Activated CD4-positive, alpha-beta T cell treated with anti-CD3 and anti-CD28 coated beads, Interleukin-2, amount 10 ng/mL, durations not matched to agents 24 days and 14 days (primary cell): ENCODE results near the gene GREB1L. TPM values are rescaled to one million over a fixed set of nuclear protein-coding genes. Genes with fewer than 3 reads are reported as not detected.

ENCODE experiments used
- DNase-seq: peaks from one replicate; pipeline ENCODE4 v3.0.0; 2022
- H3K27ac Mint-ChIP-seq: one replicate; pipeline ENCODE4 v1.8.0; 2022; ENCODE audit warnings: mild to moderate bottlenecking, mixed read lengths
- H3K27me3 Mint-ChIP-seq: one replicate; pipeline ENCODE4 v1.8.0; 2022; ENCODE audit warnings: mixed read lengths
- H3K36me3 Mint-ChIP-seq: one replicate; pipeline ENCODE4 v1.8.0; 2022; ENCODE audit warnings: low read depth, mild to moderate bottlenecking, mixed read lengths
- H3K4me1 Mint-ChIP-seq: one replicate; pipeline ENCODE4 v1.8.0; 2021; ENCODE audit warnings: mixed read lengths
- H3K4me3 Mint-ChIP-seq: one replicate; pipeline ENCODE4 v1.8.0; 2022; ENCODE audit warnings: mild to moderate bottlenecking, moderate library complexity, mixed read lengths
- H3K9me3 Mint-ChIP-seq: one replicate; pipeline ENCODE4 v1.8.0; 2021; ENCODE audit warnings: mixed read lengths
- intact Hi-C: fragments of 100-400 bp; cut with micrococcal nuclease; formaldehyde crosslinking; loops from one replicate; pipeline ENCODE4 v1.15.1; 2023
- total RNA-seq: library from RNA; stranded (reverse); gene quantifications from 2 replicates; pipeline ENCODE4 v1.2.3, GENCODE V29; 2022

GREB1L gene
- total RNA-seq, 1 donor from 2014 or later = not detected

- DNase-seq = no peak
- intact Hi-C loops = no loop called here
- H3K36me3 Mint-ChIP-seq = no peaks in the 10 kb centered on the region
- no peak overlapping the region for H3K27ac Mint-ChIP-seq
- H3K9me3 Mint-ChIP-seq = no peaks in the 10 kb centered on the region
- no peak overlapping the region for H3K4me3 Mint-ChIP-seq
- no peaks in the 10 kb centered on the region for H3K4me1 Mint-ChIP-seq
- H3K27me3 Mint-ChIP-seq = no peaks in the 10 kb centered on the region
Observed at GRCh38 chr18:21458310-21458709, 216.3 kb downstream of the GREB1L start.

DNA sequence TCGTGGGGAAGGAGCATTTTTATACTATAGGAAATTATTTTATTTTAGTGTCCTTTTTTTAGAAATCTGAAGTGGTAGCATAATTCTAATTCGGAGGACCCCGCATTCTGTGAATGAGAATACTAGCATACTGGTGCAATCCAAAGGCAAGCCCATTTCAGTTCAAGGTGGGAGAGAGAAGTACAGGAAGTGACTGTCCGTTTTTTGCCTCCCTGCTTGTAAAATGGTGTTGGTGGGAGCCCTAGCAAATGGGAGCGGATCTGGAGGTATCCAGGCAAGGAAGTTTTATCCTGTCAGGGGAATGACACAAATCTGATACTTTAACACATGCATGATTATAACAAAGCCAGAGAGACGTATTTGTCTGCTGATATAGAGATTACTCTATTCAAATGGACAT is 216.8 kb downstream of the GREB1L start:
- intact Hi-C loops = no loop called here
- H3K9me3 Mint-ChIP-seq = no peaks in the 10 kb centered on the region
- no peak overlapping the region for H3K27ac Mint-ChIP-seq
- no peaks in the 10 kb centered on the region for H3K36me3 Mint-ChIP-seq
- H3K4me3 Mint-ChIP-seq = no peak overlapping the region
- no peak for DNase-seq
- no peaks in the 10 kb centered on the region for H3K4me1 Mint-ChIP-seq
- H3K27me3 Mint-ChIP-seq = no peaks in the 10 kb centered on the region

- no peak overlapping the region for H3K27ac Mint-ChIP-seq
- H3K4me1 Mint-ChIP-seq = no peaks in the 10 kb centered on the region
- H3K4me3 Mint-ChIP-seq = no peak overlapping the region
- no peak for DNase-seq
- intact Hi-C loops = no loop called here
- H3K36me3 Mint-ChIP-seq = no peaks in the 10 kb centered on the region
- H3K27me3 Mint-ChIP-seq = peaks cover 4% of the 10 kb centered on the region
- no peaks in the 10 kb centered on the region for H3K9me3 Mint-ChIP-seq
Observed at GRCh38 chr18:21459706-21460286, 217.8 kb downstream of the GREB1L start.

- H3K4me1 Mint-ChIP-seq = no peaks in the 10 kb centered on the region
- H3K27ac Mint-ChIP-seq = peak overlapping the region; percentile 1
- no peaks in the 10 kb centered on the region for H3K9me3 Mint-ChIP-seq
- no peaks in the 10 kb centered on the region for H3K36me3 Mint-ChIP-seq
- no peak for DNase-seq
- H3K27me3 Mint-ChIP-seq = peaks cover 7% of the 10 kb centered on the region
- intact Hi-C loops = no loop called here
- no peak overlapping the region for H3K4me3 Mint-ChIP-seq
Observed at GRCh38 chr18:21461460-21461859, 219.4 kb downstream of the GREB1L start.

DNA sequence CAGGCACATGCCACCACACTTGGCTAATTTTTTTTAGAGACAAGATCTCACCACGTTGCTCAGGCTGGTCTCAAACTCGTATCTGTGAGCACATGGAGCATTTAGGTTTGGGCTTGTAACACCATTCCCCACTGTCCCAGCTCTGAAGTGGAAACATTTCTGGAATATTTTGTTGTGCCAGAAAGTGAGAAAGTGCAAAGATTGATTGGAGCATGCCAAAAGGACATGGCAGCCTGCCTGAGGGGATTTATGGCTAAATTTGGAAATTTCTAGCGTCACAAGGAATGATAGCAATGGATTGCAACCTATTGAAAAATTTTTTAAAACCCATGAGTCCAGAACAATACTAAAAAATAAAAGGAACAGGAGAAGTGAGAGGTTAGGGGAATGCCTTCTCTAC is 221.7 kb downstream of the GREB1L start:
- DNase-seq = no peak
- no peaks in the 10 kb centered on the region for H3K9me3 Mint-ChIP-seq
- intact Hi-C loops = no loop called here
- H3K27me3 Mint-ChIP-seq = peaks cover 12% of the 10 kb centered on the region
- H3K4me3 Mint-ChIP-seq = no peak overlapping the region
- no peaks in the 10 kb centered on the region for H3K4me1 Mint-ChIP-seq
- no peaks in the 10 kb centered on the region for H3K36me3 Mint-ChIP-seq
- no peak overlapping the region for H3K27ac Mint-ChIP-seq

DNA sequence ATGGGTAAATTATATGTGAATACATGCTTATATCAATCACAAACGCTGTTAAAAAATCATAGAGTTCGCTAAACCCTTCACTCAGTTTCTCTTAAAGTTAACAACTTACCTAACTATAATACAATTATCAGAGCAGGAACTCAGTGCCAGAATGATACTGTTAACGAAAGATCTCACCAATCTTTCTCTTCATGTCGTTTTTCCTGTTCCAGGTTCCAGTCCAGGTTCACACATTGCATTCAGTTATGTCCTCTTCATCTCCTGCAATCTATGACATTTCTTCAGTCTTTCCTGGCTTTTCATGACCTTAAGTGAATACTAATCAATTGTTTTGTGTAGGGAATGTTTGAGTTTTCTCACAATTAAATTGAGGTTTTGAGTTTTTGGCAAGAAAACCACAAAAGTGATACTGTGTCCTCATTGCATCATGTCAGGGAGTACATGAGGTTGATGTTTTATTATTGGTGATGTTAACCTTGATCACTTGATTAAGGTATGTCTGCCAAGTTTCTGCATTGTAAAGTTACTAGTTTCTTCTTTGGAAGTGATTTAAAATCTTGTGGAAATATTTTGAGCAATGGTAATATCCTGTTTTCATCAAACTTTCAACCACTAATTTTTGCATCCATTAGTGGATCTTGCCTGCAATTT is 226.6 kb downstream of the GREB1L start:
- H3K27ac Mint-ChIP-seq = no peak overlapping the region
- no peaks in the 10 kb centered on the region for H3K4me1 Mint-ChIP-seq
- intact Hi-C loops = no loop called here
- H3K9me3 Mint-ChIP-seq = no peaks in the 10 kb centered on the region
- no peaks in the 10 kb centered on the region for H3K36me3 Mint-ChIP-seq
- no peak for DNase-seq
- peaks cover 14% of the 10 kb centered on the region for H3K27me3 Mint-ChIP-seq
- H3K4me3 Mint-ChIP-seq = no peak overlapping the region

GRCh38 chr18:21472741-21473140 is 230.7 kb downstream of the GREB1L start:
- H3K9me3 Mint-ChIP-seq = no peaks in the 10 kb centered on the region
- intact Hi-C loops = no loop called here
- no peaks in the 10 kb centered on the region for H3K36me3 Mint-ChIP-seq
- H3K4me1 Mint-ChIP-seq = no peaks in the 10 kb centered on the region
- DNase-seq = no peak
- H3K27me3 Mint-ChIP-seq = peaks cover 6% of the 10 kb centered on the region
- H3K27ac Mint-ChIP-seq = no peak overlapping the region
- H3K4me3 Mint-ChIP-seq = no peak overlapping the region

DNA sequence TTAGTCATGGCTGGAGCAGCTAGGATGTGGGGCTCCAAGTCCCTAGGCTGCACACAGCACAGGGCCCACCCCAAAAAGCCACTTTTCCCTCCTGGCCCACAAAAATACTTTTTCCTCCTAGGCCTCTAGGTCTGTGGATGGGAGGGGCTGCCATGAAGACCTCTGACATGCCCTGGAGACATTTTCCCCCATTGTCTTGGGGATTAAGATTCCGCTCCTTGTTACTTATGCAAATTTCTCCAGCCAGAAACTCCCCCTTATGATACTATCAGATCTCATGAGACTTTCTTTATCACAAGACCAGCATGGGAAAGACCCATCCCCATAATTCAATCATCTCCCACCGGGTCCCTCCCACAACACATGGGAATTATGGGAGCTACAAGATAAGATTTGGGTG is 232.6 kb downstream of the GREB1L start:
- Mint-ChIP-seq H3K27me3 (peaks cover 3% of the 10 kb centered on the region), H3K4me3 (no peak overlapping the region), H3K4me1 (no peaks in the 10 kb centered on the region), H3K36me3 (no peaks in the 10 kb centered on the region), H3K9me3 (no peaks in the 10 kb centered on the region), H3K27ac (no peak overlapping the region)
- intact Hi-C loops = no loop called here
- no peak for DNase-seq

- DNase-seq = no peak
- H3K4me3 Mint-ChIP-seq = no peak overlapping the region
- no peaks in the 10 kb centered on the region for H3K36me3 Mint-ChIP-seq
- H3K27ac Mint-ChIP-seq = no peak overlapping the region
- intact Hi-C loops = no loop called here
- no peaks in the 10 kb centered on the region for H3K4me1 Mint-ChIP-seq
- peaks cover 9% of the 10 kb centered on the region for H3K27me3 Mint-ChIP-seq
- H3K9me3 Mint-ChIP-seq = no peaks in the 10 kb centered on the region
Observed at GRCh38 chr18:21479721-21480120, 237.7 kb downstream of the GREB1L start.

DNA sequence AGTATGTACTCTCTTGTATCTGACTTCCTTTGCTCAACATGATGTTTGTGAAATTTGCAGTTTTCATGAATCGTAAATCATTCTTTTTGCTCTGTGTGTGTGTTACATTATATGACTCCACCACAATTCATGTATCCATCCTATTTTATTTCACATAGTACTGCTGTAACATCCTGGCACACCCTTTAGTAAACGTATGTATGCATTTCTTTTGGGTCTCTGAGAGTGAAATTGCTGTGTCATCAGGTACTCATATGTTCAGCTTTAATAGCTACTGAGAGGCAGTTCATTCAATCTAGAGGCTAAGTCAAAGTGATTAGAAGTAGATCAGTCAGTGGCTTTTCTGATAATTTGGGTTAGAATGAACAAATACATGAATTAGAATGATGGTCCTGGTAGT is 239.7 kb downstream of the GREB1L start:
- Mint-ChIP-seq H3K27me3 (peaks cover 10% of the 10 kb centered on the region), H3K9me3 (no peaks in the 10 kb centered on the region), H3K36me3 (no peaks in the 10 kb centered on the region), H3K27ac (no peak overlapping the region), H3K4me3 (no peak overlapping the region), H3K4me1 (no peaks in the 10 kb centered on the region)
- intact Hi-C loops = no loop called here
- DNase-seq = no peak

DNA sequence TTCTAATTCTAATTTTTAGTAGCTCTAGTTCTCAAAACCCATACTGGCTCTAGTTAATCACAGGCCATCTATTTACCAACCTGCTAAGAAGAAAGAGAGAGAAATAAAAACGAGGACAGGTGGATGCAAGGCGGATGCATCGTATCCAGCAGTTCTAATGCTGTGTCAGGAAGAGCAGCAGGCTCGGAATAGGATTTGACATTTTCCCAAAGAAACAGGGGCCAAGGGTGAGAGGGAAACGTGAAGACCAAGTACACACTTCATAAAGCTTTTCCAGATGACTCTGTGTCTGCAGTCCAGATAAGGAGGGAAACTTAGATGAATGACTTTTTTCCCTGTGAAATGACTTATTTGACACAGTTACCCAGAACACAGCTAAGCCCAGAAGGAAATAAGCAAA is 241.0 kb downstream of the GREB1L start:
- intact Hi-C loops = no loop called here
- H3K9me3 Mint-ChIP-seq = no peaks in the 10 kb centered on the region
- peaks cover 11% of the 10 kb centered on the region for H3K27me3 Mint-ChIP-seq

DNA sequence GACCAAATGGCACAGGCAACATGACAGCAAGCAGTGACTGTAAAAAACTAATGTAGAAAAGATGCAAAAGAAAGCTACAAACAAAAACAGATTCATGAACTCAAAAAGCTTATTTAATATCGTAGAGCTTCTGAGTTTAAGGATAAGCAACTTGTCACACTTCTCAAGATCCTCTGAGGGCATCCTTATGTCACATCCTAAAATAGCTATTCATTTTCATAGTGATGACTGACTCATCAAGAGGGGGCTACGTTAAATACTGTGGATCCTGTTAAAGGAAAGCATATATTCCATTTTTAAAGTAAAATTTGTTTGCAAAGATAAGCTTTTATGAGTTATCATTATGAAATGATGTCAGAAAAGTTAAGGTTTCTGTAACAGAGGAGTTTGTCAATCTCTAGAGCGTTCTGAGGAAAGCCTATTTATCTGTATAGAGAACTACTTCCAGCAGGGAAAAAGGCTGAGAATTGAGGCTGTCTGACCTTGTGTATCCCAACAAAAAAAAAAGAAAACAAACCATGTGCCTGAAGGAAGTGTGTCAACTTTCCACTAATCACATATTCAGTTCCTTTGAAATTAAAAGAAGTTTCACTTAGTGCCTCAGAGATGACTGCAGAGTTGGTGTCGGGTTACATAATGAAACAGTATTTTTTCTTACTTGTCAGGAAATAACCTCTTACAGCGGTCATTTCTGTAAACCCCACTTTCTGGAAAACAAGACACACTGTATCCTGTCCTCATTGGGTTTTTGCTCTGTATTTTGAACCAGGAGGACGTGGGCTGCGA is 243.0 kb downstream of the GREB1L start:
- Mint-ChIP-seq H3K4me3 (no peak overlapping the region), H3K4me1 (no peaks in the 10 kb centered on the region), H3K36me3 (no peaks in the 10 kb centered on the region), H3K27me3 (peaks cover 11% of the 10 kb centered on the region), H3K27ac (no peak overlapping the region), H3K9me3 (no peaks in the 10 kb centered on the region)
- DNase-seq = no peak
- intact Hi-C loops = loop anchor here (5.0 kb wide), 1 partner anchor 117 kb away; the partner anchor contains the start of gene ESCO1

More for the DNA sequence above, 241.0 kb downstream of the GREB1L start:
- no peaks in the 10 kb centered on the region for H3K4me1 Mint-ChIP-seq
- no peak overlapping the region for H3K27ac Mint-ChIP-seq
- H3K36me3 Mint-ChIP-seq = no peaks in the 10 kb centered on the region
- H3K4me3 Mint-ChIP-seq = no peak overlapping the region
- no peak for DNase-seq

DNA sequence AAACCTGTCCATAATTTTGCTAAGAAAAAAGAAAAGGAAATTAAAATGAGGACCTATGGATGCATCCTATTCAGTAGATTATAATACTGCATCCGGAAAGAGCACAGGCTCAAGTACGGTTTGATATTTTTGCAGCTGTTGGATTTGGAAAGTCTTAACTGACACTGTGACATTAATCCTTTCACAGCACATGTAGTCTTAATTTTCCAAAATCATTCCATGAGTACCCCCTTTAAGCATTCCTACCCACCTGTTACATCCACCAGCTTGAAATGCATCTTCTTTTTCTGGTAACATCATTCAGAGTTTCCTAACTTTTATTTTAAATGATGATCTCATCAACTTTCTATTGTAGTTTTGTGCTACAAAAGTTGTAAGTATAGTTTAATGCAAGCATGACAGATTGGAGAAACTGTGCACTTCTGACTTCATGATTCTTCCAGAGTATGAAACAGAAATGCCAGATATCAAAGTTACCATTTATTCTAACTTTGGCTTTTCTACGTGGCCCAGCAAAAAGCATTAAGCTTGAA is 244.9 kb downstream of the GREB1L start:
- no peak overlapping the region for H3K4me3 Mint-ChIP-seq
- H3K27ac Mint-ChIP-seq = no peak overlapping the region
- H3K36me3 Mint-ChIP-seq = no peaks in the 10 kb centered on the region
- H3K27me3 Mint-ChIP-seq = peaks cover 4% of the 10 kb centered on the region
- intact Hi-C loops = loop anchor here (5.0 kb wide), 1 partner anchor 115 kb away; the partner anchor contains the start of gene ESCO1
- no peak for DNase-seq
- H3K9me3 Mint-ChIP-seq = no peaks in the 10 kb centered on the region
- no peaks in the 10 kb centered on the region for H3K4me1 Mint-ChIP-seq

DNA sequence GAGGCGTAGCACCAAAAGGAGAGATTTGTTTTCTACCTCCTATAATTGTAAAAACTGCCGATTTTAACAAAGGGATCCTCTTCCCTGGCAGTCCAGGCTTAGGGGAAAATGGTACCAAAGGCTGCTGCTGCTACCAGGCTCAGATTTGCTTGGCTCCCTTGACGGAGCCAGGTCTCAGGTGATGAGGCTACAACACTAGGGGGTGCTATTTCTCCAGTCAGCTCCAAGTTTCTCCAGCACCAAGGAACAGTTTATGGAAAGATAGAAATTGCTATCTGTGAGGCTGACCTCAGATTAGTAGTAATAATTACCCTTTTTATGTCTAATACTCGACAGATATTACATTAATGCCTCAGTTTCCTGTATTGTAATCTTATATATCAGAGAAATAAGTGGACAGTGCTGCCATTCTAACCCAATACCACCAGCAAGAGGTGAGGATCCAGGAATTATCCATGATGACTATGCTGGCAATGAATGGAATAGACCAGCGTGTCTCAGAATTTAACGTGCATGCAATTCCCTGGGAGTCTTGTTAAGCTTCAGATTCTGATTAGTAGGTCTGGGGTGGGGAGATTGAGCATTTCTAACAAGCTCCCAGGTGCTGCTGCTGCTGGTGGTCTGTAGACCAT is 247.2 kb downstream of the GREB1L start:
- H3K36me3 Mint-ChIP-seq = no peaks in the 10 kb centered on the region
- DNase-seq = peak; percentile 81
- no peak overlapping the region for H3K27ac Mint-ChIP-seq
- intact Hi-C loops = loop anchor here (1.0 to 5.0 kb wide), 2 partner anchors 113 to 467 kb away; partner anchors contain the start of gene ESCO1
- H3K4me3 Mint-ChIP-seq = no peak overlapping the region
- H3K27me3 Mint-ChIP-seq = peaks cover 9% of the 10 kb centered on the region
- no peaks in the 10 kb centered on the region for H3K9me3 Mint-ChIP-seq
- no peaks in the 10 kb centered on the region for H3K4me1 Mint-ChIP-seq
